OCI-LY3 (cell line): Measurements from ENCODE around the gene ATG101.

ENCODE experiments used
- CTCF ChIP-seq: fragments of 200-600, 300-600 bp; sonication (generic); IDR thresholded peaks from 2 replicates; pipeline ENCODE4 v1.5.1; 2014; ENCODE audit warnings: antibody characterized with exemption, low read length, low read depth
- EZH2phosphoT487 ChIP-seq: fragments of 200-600 bp; shearing (Covaris generic); IDR thresholded peaks from 2 replicates; pipeline ENCODE4 v1.6.1; 2018; ENCODE audit warnings: antibody characterized with exemption, mixed run types, low read depth

- TF ChIP-seq CTCF (no peak), EZH2phosphoT487 (no peak)
Measured at GRCh38 chr12:52082669-52082987, 12.8 kb downstream of the ATG101 start.
